Caco-2 (cell line): Measurements from ENCODE around the gene ZNF18. TPM values are rescaled to one million over a fixed set of nuclear protein-coding genes. Genes with fewer than 3 reads are reported as not detected.

ENCODE experiments used
- BruUV-seq: library from RNA; stranded (reverse); fragments of 400-500 nt; replicated peaks from 2 replicates; lab custom pipeline; 2021; lab: Mats Ljungman, UMichigan
- CTCF ChIA-PET: fragments of 300-600 bp; sonication (Branson Sonifier 250); formaldehyde crosslinking; loops from one replicate; lab custom pipeline; 2022; ENCODE audit warnings: antibody characterized with exemption; lab: Charles Lee
- POLR2A ChIA-PET: fragments of 300-600 bp; sonication (Branson Sonifier 250); formaldehyde crosslinking; loops from one replicate; lab custom pipeline; 2022; ENCODE audit warnings: antibody characterized with exemption; lab: Charles Lee
- DNase-seq, 2 experiments: peaks; one replicate each; pipeline versions ENCODE4 v3.0.0 to v3.0.0-alpha.2; 2020 to 2022
- H3K27me3 ChIP-seq: replicated peaks from 2 replicates; pipeline ENCODE4 v1.6.0; 2011; ENCODE audit warnings: low read length; ENCODE audit not compliant: control insufficient read depth, insufficient read depth
- H3K36me3 ChIP-seq: 2 replicates; pipeline ENCODE4 v1.5.1; 2011; ENCODE audit warnings: low read length; ENCODE audit not compliant: control insufficient read depth, insufficient read depth
- H3K4me1 ChIP-seq: fragments of 250-450 bp; sonication (Bioruptor Pico); 2 replicates; pipeline ENCODE4 v1.5.1; 2020; ENCODE audit warnings: mild to moderate bottlenecking
- H3K4me3 ChIP-seq: 2 replicates; pipeline ENCODE4 v1.5.1; 2011; ENCODE audit warnings: low read depth, mild to moderate bottlenecking, control low read depth, low read length
- H3K9me3 ChIP-seq: fragments of 250-450 bp; sonication (Bioruptor Pico); 2 replicates; pipeline ENCODE4 v1.5.1; 2020; ENCODE audit warnings: mild to moderate bottlenecking, moderate library complexity
- H3K27ac Mint-ChIP-seq: one replicate; pipeline ENCODE4 v1.8.0; 2022; ENCODE audit warnings: mixed read lengths; ENCODE audit not compliant: unreplicated experiment
- H3K27me3 Mint-ChIP-seq: one replicate; pipeline ENCODE4 v1.8.0; 2022; ENCODE audit warnings: mixed read lengths; ENCODE audit not compliant: insufficient read depth, unreplicated experiment
- H3K36me3 Mint-ChIP-seq: one replicate; pipeline ENCODE4 v1.8.0; 2022; ENCODE audit warnings: mild to moderate bottlenecking, mixed read lengths; ENCODE audit not compliant: insufficient read depth, unreplicated experiment
- H3K4me1 Mint-ChIP-seq: one replicate; pipeline ENCODE4 v1.8.0; 2022; ENCODE audit warnings: low read depth, mixed read lengths; ENCODE audit not compliant: unreplicated experiment
- H3K4me3 Mint-ChIP-seq: one replicate; pipeline ENCODE4 v1.8.0; 2022; ENCODE audit warnings: mild to moderate bottlenecking, moderate library complexity, mixed read lengths; ENCODE audit not compliant: unreplicated experiment
- H3K9me3 Mint-ChIP-seq: one replicate; pipeline ENCODE4 v1.8.0; 2022; ENCODE audit warnings: mixed read lengths; ENCODE audit not compliant: unreplicated experiment
- CTCF ChIP-seq, 2 experiments: fragments of 200-600 bp in 1 of 2; IDR thresholded peaks; 1 replicate in 1 of 2; 2 replicates in 1 of 2; pipeline versions ENCODE4 v1.5.1 to v1.8.0; 2011 to 2022; ENCODE audit warnings: antibody characterized with exemption in 1 of 2, control low read depth in 1 of 2, inconsistent platforms in 1 of 2, low read depth in 1 of 2, low read length in 1 of 2, mild to moderate bottlenecking in 1 of 2, moderate library complexity in 1 of 2; ENCODE audit not compliant: insufficient read depth in 1 of 2, severe bottlenecking in 1 of 2, unreplicated experiment in 1 of 2
- intact Hi-C: fragments of 100-400 bp; cut with micrococcal nuclease; formaldehyde crosslinking; loops from one replicate; pipeline ENCODE4 v1.10.0; 2022; ENCODE audit not compliant: unreplicated experiment
- total RNA-seq: library from RNA; stranded (reverse); gene quantifications from 2 replicates; pipeline ENCODE4 v1.2.3, GENCODE V29; 2022

Gene ZNF18
- total RNA-seq, 1 experiment from 2014 or later = 4.4 TPM

- Mint-ChIP-seq H3K27me3 (no peaks in the 10 kb centered on the region), H3K27ac (no peak overlapping the region), H3K4me3 (no peak overlapping the region), H3K36me3 (no peaks in the 10 kb centered on the region), H3K4me1 (peaks cover 10% of the 10 kb centered on the region), H3K9me3 (no peaks in the 10 kb centered on the region)
- BruUV-seq = no TSS peak
- no peak for TF ChIP-seq CTCF (IDR thresholded peaks at IDR 0.05; ENCODE audit: insufficient read depth in 1 of 2, low read depth in 1 of 2, low read length in 1 of 2, severe bottlenecking in 1 of 2, unreplicated experiment in 1 of 2)
- Histone ChIP-seq H3K27me3 (no peaks in the 10 kb centered on the region), H3K36me3 (no peaks in the 10 kb centered on the region), H3K4me3 (no peak overlapping the region), H3K9me3 (no peaks in the 10 kb centered on the region), H3K4me1 (no peaks in the 10 kb centered on the region)
- CTCF ChIA-PET = no interaction called here
- intact Hi-C loops = no loop called here
- POLR2A ChIA-PET = no interaction called here
- DNase-seq = no peak
Measured at GRCh38 chr17:12043702-12044101, 46.4 kb upstream of the ZNF18 start.

GRCh38 chr17:12041312-12041711, 44.0 kb upstream of the ZNF18 start:
- H3K36me3 Mint-ChIP-seq = no peaks in the 10 kb centered on the region
- H3K4me1 Mint-ChIP-seq = peaks cover 6% of the 10 kb centered on the region
- ChIA-PET POLR2A (no interaction called here), CTCF (no interaction called here)
- no peaks in the 10 kb centered on the region for H3K27me3 Mint-ChIP-seq
- TF ChIP-seq CTCF (IDR thresholded peaks at IDR 0.05; ENCODE audit: insufficient read depth in 1 of 2, low read depth in 1 of 2, low read length in 1 of 2, severe bottlenecking in 1 of 2, unreplicated experiment in 1 of 2) = no peak
- no peaks in the 10 kb centered on the region for H3K27me3 ChIP-seq
- intact Hi-C loops = no loop called here
- no peaks in the 10 kb centered on the region for H3K36me3 ChIP-seq
- no peaks in the 10 kb centered on the region for H3K4me1 ChIP-seq
- no peak overlapping the region for H3K27ac Mint-ChIP-seq
- no TSS peak for BruUV-seq
- H3K9me3 Mint-ChIP-seq = no peaks in the 10 kb centered on the region
- DNase-seq = no peak
- no peak overlapping the region for H3K4me3 Mint-ChIP-seq
- no peaks in the 10 kb centered on the region for H3K9me3 ChIP-seq
- H3K4me3 ChIP-seq = no peak overlapping the region

- no TSS peak for BruUV-seq
- H3K36me3 ChIP-seq = no peaks in the 10 kb centered on the region
- TF ChIP-seq CTCF (IDR thresholded peaks at IDR 0.05; ENCODE audit: insufficient read depth in 1 of 2, low read depth in 1 of 2, low read length in 1 of 2, severe bottlenecking in 1 of 2, unreplicated experiment in 1 of 2) = no peak
- intact Hi-C loops = no loop called here
- Mint-ChIP-seq H3K4me1 (no peaks in the 10 kb centered on the region), H3K4me3 (no peak overlapping the region), H3K27me3 (no peaks in the 10 kb centered on the region), H3K27ac (no peak overlapping the region), H3K9me3 (no peaks in the 10 kb centered on the region), H3K36me3 (no peaks in the 10 kb centered on the region)
- H3K4me3 ChIP-seq = no peak overlapping the region
- no peak for DNase-seq
- ChIA-PET POLR2A (no interaction called here), CTCF (no interaction called here)
- H3K9me3 ChIP-seq = no peaks in the 10 kb centered on the region
- no peaks in the 10 kb centered on the region for H3K27me3 ChIP-seq
- H3K4me1 ChIP-seq = no peaks in the 10 kb centered on the region; the same call in 1 of the 2 replicates
Measured at GRCh38 chr17:12040478-12040877, 43.2 kb upstream of the ZNF18 start.
